ENCODE data around the gene TSSC4. TPM values are rescaled to one million over a fixed set of nuclear protein-coding genes. Genes with fewer than 3 reads are reported as not detected.

TSSC4 gene
- total RNA-seq, 4 donors from 2014 or later, result 11.0 to 66.5 (median 26.2) TPM

DNA sequence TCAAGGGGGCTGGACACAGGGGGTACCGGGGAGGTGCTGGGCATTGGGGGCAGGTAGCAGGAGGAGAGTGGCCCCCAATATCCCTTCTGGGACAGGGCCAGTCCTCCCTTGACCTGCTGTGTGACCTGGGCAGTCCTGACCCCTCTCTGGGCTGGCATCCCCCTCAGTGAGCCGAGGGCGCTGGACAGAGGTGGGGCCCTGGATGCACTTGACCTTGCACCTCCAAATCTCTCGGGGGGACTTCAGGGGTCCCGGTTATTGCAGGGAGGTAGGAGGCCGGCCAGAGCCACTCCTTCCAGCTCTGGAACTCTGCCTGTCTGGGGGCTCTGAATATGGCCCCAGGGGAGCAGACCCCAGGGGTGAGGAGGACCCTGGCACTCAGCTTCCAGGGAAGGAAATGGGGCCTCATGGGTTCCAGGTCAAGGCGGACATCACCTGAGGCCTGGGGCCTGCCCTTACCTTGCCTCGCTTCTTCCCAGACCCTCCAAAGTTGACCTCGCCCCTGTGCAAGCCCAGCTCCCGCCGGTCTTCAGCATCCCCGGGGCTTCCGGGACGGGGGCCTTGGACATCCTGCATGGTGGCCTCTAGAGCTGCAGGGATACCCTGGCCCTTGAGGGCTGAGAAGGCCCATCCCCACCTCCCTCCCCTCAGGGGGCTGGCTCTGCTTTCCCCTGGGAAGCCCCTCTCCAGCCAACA, 22.1 kb downstream of the TSSC4 start:
- Histone ChIP-seq H3K9me3 (no peaks in the 10 kb centered on the region), H3K27ac (no peak overlapping the region), H3K27me3 (no peaks in the 10 kb centered on the region), H3K4me3 (no peak overlapping the region), H3K36me3 (no peaks in the 10 kb centered on the region), H3K4me1 (no peaks in the 10 kb centered on the region)
- no peak for DNase-seq
- TF ChIP-seq CTCF (IDR thresholded peaks at IDR 0.05), result no peak
- TF ChIP-seq POLR2A (IDR thresholded peaks at IDR 0.05), result no peak
- intact Hi-C loops (cut with DNase I; ENCODE audit: low total_unique reads), result loop anchor here (5.0 to 10.0 kb wide), 2 partner anchors 120 to 472 kb away; partner anchors contain the start of genes C11orf21 and TSPAN32

GRCh38 chr11:2423157-2424025, 22.8 kb downstream of the TSSC4 start:
- Histone ChIP-seq H3K27ac (no peak overlapping the region), H3K36me3 (no peaks in the 10 kb centered on the region), H3K9me3 (no peaks in the 10 kb centered on the region), H3K4me1 (no peaks in the 10 kb centered on the region), H3K27me3 (no peaks in the 10 kb centered on the region), H3K4me3 (no peak overlapping the region)
- intact Hi-C loops (cut with DNase I; ENCODE audit: low total_unique reads), result loop anchor here (2.0 to 10.0 kb wide), 3 partner anchors 121 to 471 kb away; partner anchors contain the start of genes C11orf21 and TSPAN32
- no peak for DNase-seq
- TF ChIP-seq POLR2A (IDR thresholded peaks at IDR 0.05) (no peak), CTCF (IDR thresholded peaks at IDR 0.05) (no peak)

DNA sequence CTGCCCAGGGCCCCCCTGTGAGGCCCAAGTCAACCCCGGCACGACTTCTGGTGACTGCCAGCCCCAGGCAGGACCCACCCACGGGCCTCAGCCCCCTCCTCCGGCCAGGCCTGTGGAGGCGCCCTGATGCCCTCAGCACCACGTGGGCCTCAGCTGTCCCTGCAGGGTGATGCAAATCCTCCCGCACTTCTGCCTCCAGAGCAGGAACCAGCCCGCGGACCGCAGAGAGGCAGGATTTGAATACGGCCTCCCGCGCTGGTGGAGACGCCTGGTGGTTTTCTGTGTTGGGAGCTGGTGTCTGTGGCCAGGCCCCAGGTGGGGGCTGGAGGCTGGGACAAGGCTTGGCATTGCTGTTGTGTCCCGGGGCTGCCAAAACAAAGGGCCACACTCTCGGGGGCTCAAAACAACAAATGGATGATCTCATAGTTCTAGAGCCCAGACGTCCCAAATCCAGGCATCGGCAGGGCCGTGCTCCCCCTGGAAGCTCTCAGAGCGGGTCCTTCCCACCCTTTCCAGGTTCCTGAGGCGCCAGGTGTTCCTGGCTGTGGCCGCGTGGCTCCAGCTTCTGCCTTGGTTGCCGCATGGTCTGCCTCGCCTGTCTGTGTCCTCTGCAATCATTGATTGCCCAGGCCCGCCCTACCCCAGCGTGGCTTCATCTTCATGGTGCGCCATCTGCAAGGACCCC, 24.4 kb downstream of the TSSC4 start:
- Histone ChIP-seq H3K36me3 (no peaks in the 10 kb centered on the region), H3K4me3 (no peak overlapping the region), H3K27ac (no peak overlapping the region), H3K27me3 (no peaks in the 10 kb centered on the region), H3K9me3 (no peaks in the 10 kb centered on the region), H3K4me1 (no peaks in the 10 kb centered on the region)
- DNase-seq, result no peak
- TF ChIP-seq CTCF (IDR thresholded peaks at IDR 0.05) (no peak), POLR2A (IDR thresholded peaks at IDR 0.05) (no peak)
- intact Hi-C loops (cut with DNase I; ENCODE audit: low total_unique reads), result loop anchor here (2.0 to 10.0 kb wide), 3 partner anchors 123 to 470 kb away; partner anchors contain the start of genes C11orf21 and TSPAN32

DNA sequence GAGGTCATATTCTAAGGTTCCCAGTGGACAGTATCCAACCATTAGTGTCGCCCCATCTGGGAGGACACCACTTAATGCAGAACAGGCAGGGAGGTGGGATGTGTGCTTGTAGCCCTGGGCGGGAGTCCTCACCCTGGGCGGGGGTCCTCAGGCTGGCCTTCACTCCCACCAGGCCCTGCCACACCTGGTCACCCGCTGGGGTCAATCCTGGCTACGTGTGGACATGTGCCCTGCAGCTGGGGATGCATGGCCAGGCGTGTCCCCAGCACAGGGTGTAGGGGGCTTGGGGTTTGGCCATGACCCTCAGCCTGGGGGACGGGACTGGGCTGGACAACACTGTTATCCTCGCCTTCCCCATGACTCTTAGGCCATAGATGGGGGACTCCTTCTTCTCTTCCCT, 25.0 kb downstream of the TSSC4 start:
- no peaks in the 10 kb centered on the region for H3K9me3 ChIP-seq
- TF ChIP-seq POLR2A (IDR thresholded peaks at IDR 0.05) (no peak), CTCF (IDR thresholded peaks at IDR 0.05) (no peak)
- H3K4me1 ChIP-seq, result no peaks in the 10 kb centered on the region
- no peaks in the 10 kb centered on the region for H3K36me3 ChIP-seq
- no peaks in the 10 kb centered on the region for H3K27me3 ChIP-seq
- intact Hi-C loops (cut with DNase I; ENCODE audit: low total_unique reads), result loop anchor here (2.0 to 10.0 kb wide), 2 partner anchors 229 to 469 kb away; no protein-coding TSS in a partner anchor
- no peak overlapping the region for H3K27ac ChIP-seq
- H3K4me3 ChIP-seq, result no peak overlapping the region
- no peak for DNase-seq

Measured in uterus (tissue), 4 donors.